ENCODE data around the gene ARIH1. TPM values are rescaled to one million over a fixed set of nuclear protein-coding genes. Genes with fewer than 3 reads are reported as not detected.
"Not testable (repeated sequence)": the region's sequence is repeated elsewhere in the genome, so short reads cannot be mapped to it uniquely, and the experiment has no call there.

ARIH1 gene
- polyA plus RNA-seq, 10 donors: 120 to 160 (median 134) TPM

DNA sequence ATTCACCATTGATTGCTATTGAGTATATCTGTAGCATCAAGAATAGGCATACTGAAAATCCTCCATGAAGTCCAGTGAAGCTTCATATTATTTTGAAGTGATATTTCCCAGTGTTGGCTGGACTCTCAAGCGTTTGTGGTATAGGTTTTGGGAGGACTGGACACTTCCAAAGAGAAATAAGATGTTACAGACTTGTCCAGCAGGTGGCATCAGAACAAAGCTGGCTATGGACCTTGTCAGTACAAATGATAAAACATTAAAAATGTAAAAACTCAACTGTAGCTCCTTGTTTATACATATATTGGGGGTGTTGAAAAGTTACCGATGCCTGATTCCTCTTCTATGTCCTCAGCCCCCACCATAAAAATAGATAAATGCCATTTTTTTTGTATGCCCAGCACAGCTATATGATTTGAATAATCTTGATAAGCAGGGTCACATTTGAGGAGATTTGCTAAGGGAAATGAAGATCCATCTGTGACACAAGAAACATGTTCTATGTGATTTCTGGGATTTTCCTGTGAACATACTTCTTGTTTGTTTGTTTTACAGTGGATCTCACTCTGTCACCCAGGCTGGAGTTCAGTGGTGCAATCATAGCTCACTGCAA lies 125.8 kb downstream of the ARIH1 start:
- peak; percentile 32 to 71 (median 46) for DNase-seq

DNA sequence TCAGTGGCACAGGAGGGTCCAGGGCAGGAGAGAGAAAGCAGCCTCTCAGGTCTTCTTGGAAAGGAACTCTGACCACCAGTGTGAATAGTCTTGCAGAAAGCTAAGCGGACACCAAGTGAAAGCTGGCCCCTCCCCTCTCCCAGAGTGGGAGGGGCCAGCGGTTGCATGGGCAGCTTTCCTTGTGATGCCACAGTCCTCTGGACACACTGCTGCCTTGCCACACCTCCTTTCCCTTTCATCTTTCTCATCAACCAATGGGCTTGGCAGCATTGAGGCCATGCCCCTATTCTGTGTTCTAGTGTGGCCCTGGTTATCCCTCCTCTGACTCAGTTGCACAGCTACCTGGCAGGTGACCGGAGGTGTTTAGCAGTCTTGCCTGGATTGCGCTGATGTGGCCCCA lies 130.7 kb downstream of the ARIH1 start:
- no peak for DNase-seq

DNA sequence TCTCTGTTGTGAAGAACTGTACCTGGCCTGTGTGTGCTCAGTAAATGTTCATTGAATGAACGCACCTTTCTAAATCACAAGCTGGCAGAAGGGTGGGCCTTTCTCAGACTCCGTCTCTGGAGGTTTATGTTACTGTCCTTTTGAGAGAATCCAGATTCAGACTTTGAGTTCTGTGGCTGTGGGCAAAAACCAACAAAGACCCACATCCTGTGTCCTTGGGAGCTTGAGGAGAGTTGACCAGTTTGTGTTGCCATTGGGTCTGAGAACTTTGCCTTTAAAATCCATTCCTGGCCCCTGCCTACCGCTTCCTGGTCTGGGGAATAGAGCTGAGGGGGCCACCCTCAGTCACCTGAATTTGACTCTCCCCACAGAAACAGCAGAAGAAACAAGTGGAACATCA lies 134.0 kb downstream of the ARIH1 start:
- DNase-seq: not testable (repeated sequence)

DNA sequence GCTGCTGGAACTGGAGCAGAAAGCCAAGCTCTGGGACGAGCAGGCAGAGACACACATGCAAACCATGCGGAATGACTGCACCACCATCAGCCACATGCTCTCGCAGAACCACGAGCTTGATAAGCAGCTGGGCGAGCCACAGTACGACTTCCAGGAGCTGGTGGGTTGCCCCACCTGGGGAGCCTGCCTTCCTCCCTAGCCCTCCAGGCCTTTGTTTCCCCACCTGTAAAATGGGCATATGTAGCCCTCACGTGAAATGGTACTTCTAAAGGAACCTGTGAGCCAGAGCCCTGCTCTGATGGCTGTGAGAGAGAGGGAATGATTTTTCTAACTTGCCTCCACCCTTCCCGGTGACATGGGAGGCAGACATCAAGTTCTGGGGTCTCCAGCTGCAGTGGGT lies 135.7 kb downstream of the ARIH1 start:
- no peak for DNase-seq

DNA sequence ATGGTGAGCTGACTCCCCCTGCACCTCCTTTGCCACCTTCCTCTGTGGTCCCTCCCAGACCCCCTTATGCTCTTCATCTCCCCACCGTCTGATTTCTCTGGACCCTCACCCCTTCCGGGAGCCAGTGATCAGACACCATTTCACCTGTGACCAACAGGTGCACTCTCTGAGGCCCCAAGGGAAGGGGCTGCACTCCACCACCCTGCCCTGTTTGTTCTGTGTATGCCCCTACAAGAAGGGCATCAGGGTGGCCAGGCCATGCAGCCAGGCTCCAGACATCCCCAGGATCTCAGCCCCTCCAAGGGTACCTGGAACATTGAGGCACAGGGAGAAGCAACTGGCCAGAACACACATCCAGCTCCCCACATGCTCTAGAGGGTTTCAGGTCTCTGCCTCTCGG lies 138.2 kb downstream of the ARIH1 start:
- not testable (repeated sequence) for DNase-seq

DNA sequence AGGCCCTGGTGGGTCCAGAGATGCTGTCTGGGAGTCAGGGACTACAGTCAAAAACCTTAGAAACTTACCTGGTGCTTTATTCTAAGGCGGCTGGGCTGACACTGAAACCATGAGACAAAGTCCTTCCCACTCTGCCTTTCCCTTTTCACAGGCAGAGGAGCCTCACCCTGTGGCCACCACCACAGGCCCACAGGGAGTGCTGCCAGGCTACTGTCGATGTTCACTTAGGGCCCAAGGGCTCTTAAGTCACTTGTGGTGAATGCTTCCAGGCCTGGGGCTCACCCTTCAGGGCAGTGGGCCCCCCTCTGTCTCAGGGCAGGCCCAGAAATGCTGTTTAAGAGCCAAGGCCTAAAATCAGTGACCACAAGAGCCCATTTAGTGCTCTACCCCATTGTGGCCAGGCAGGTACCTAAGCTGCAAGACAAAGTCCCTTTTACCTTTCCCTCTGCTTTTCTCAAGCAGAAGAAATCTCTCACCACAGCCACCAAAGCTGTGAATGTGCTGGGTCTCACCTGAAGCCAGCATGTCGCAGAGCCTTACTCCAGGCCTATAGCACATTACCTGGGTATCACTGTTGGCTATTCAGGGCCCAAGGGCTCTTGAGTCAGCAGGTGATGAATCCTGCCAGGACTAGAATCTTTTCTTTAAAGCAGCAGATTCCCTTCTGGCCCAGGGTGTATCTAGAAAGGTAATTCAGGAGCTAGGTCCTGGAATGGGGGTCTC lies 140.8 kb downstream of the ARIH1 start:
- no peak for DNase-seq

DNA sequence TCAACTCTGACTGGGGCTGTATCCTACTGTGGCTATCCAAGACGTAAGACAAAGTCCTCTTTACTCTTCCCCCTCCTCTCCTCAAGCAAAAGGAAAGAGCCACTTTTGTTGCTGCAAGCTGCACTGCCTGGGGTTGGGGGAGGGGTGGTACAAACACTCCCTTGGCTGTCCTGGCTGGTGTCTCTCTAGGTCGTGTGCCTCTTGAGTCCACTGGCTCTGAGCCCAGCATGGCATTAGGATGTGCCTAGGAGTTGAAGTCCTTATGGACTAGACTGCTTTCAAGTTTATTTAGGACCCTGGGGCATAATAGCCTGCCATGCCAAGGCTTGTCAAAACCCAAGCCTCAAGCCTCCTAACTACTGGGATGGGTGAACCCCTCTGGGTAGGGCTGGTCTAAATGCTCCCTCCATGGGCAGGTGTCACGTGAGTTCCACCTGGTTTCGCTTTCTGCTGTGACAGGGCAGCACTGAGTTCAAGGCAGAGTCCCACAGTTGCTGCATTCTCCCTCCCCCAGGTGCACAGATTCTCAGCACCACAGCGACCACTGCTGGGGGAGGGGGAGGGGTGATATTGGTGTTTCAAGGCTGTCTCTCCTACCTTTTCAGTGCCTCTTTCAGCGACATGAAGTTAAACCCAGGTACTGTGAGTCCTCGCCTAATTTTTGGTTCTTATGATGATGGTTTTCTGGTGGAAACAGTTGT lies 141.6 kb downstream of the ARIH1 start:
- not testable (repeated sequence) for DNase-seq

DNA sequence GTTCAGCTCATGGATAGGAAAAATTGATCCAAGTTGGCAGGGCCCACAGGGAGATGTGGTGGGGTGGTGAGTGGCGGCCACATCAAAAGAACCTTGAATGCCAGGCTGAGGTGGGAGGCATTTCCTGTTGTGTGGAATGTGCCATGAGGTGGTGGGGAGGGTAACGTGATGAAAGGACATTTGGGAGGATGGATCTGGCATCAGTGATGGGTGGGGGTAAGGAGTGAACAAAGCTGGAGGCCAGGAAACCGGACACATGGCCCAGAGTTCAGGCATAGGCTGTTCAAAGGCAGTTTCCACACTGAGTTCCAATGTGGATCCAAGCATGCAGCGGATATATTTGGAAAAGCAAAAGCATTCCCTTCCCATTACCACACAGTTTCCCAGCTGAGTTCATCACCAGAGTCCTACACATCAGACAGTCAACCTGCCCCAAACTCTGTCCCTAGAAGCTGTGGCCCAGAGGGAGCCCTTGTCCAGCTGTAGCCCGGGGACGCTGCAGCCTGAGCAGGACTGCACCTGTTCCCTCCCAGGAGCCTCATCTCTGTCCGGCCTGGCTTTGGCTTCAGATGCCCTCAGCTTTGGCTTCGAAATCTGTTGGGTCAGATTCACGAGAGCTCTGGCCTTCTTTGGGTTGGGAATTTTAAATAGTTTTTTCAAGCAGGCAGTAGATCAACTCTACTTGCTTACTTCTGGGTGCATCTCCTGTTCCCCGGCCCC lies 142.5 kb downstream of the ARIH1 start:
- no peak for DNase-seq

DNA sequence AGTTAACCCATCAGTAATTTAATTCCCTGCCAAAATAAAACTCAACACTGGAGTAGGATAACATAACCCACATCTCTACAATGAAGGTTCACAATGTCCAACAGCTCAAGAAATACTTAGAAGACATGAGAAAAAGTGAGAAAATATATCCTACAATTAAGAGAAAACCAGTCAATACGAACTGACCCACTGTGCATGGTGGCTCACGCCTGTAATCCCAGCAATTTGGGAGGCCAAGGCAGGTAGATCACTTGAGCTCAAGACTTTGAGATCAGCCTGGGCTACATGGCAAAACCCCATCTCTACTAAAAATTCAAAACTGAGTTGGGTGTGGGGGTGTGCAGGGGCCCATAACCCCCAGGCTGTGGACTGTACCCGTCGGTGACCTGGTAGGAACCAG lies 149.7 kb downstream of the ARIH1 start:
- not testable (repeated sequence) for DNase-seq

DNA sequence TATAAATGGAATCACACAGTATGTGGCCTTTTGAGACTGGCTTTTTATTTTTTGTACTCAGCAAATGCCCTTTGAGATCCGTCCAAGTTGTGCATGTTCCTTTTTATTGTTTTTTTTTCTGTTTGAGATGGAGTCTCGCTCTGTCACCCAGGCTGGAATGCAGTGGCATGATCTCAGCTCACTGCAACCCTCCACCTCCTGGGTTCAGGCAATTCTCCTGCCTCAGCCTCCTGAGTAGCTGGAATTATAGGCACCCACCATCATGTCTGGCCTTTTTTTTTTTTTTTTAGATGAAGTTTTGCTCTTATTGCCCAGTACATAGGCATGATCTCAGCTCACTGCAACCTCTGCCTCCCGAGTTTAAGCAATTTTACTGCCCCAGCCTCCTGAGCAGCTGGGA lies 152.0 kb downstream of the ARIH1 start:
- DNase-seq: not testable (repeated sequence)

DNA sequence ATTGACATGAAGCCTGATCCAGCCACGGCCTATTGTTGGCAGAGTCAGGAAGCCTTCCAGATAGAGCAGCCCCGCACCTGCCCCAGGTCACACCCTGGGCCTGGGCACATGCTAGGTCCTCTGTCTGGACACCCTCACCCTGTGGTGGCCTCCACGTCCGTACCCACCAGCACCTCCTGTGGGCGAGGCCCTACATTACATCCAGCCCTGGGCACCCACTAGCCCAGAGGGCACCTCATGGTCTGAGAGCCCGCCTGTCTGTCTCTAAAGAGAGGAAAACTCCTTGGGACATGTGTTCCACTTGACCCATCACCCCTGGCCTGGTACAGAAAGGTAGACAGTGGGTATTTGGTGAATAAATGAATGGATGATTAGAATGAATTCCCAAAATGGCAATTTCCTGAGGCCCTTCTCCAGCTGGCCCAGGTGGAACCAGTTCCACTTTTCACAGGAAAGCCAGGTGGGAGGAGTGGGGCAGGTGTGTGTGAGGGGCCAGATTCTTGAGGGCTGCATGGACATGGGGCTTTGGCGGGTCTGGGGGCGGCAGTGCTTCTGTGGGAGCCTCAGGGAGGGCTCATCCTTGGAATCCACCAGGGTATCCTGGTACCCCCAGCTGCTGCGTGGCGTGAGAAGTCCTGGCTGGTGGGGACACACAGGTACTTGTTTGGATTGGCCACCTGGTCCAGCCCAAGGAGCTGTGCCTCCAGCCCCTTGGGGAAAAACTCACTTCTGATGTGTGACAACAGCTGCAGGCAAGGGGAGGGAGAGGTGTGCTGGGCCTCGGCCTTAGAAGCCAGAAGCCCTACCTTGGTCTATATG lies 154.3 kb downstream of the ARIH1 start:
- DNase-seq: not testable (repeated sequence)

DNA sequence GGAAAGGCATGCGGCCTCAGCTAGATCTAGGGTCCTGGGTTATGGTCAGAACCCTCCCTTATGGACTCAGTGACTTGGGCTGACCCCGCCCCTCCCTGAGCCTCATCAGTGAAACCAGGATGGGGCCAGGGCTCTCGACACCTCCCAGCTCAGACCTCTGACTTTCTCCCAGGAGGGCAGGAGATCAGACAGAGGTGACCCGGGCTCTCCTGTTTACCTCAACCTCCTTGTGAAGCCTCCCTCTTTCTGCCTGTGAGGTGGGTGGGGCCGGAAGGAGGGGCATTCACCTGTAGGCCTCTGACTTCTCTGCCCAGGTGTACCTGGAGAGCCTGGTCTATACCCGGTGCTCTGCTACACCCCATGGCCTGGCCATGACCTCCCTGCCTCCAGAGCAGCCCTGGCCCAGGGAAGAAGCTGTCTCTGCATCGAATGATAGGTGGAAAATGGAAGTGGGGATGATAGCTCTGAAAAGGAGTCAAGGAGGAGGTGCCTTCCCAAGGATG lies 155.0 kb downstream of the ARIH1 start:
- DNase-seq: not testable (repeated sequence)

DNA sequence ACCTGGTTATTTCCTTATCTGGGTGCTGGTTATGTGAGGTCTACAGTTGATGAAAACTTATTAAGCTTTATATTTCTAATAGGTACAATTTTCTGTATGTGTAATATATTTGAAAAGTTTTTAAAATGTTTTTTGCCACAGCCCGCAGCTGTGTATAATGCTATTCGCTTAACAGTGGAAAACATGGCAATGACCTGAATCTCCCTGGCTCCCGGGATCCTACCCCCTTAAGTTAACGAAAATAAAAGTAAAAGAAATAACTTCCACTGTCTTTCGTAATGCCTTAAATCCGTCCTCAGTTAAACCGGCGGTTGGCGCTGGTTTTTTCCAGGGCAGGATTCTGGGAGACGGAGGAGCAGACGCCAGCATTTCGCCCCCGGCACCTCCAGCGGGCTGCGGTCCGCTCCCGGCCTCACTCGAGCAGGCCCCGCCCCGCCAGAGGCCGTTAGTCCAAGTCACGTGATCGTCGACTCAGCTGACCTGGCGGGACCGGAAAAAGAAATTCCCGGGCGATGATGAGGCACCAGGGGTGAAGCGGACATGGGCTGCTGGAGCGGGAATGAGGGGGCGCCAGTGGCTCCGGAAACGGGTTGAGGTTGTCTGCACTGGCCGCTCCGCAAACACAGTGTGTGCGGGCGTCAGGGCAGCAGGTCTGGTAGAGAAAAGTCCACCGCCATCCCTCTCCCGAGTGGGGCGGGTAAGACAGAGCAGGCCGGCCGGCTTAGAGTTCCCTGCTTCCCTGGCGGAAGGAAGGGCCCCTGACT lies 162.6 kb downstream of the ARIH1 start:
- peak in 2 of 3 donors; percentile 68 to 84 for DNase-seq

DNA sequence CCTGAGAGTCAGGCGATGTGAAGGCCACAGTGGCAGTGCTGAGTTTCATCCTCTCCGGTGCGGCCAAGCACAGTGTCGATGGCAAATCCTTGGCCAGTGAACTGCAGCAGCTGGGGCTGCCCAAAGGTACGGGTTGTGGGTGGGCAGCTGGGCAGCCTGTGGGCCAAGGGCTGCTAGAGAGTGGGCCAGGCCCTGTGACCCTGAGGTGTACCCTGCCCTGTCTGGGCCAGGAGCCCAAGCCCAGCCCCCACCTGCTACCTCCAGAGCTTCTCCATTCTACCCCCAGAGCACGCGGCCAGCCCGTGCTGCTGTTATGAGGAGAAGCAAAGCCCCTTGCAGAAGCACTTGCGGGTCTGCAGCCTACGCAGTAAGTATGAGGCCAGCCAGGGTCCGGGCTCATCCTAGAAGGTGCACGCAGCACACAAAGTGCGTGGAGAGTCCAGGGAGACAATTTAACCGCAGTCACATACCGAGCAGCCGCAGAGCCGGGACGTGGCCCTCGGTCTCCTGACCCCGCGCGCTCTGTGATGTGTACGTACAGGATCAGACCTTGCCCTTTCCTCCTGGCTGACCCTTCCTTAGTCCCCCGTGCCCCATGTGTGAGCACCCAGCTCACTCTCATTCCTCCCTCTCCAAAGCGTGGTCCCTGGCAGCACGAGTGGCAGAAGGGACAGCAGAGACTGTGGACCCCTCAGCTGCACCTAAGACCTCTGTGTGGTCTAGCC lies 165.8 kb downstream of the ARIH1 start:
- DNase-seq: not testable (repeated sequence)

DNA sequence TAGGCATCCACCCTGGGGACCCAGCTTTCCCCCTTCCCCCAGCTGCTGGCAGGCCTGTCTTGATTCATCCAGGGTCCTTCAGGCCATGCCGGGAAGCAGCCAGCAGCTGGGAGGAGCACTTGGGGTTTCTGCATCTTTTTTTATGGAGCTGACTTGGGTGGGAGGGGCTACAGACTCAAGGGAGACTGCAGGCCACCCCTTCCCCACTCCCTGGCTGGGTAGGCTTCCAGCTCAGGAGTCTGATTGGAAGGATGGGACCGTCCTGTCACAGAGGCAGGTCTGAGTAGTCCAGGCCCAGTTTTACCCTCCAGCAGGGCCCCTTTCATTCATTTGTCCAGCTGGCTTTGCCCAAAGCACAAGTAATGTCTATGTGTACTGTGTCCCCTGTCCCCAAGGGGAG lies 168.1 kb downstream of the ARIH1 start:
- not testable (repeated sequence) for DNase-seq

DNA sequence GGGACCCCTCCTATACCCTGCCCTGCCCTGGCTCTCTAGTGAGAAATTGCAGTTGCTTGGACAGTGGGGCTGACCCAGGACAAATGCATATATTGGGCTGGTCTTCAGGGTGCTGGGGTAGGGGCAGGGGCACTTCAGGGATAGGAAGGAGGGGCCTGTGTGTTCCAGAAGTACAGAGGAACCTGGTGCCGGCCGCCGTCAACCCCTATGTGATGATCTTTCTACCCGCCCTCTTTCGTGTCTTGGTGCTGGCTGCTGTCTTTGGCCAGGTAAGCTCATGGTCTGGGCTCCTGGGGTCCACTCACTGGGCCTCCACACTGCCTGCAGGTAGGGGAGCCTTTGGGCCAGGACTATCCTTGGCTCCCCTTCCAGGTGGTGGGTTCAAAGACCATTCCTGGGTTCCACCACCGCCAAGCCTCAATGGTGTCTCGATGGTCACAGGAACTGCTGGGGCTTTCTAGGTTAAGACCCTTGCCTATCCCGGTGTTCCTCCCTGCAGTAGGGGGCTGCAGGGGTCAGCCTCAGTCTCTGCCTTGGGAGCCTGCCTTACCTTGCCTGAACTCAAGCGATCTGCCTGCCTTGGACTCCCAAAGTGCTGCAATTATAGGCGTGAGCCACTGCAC lies 174.6 kb downstream of the ARIH1 start:
- not testable (repeated sequence) for DNase-seq
